ENCODE measurements around the gene SLC16A9.
"Not testable (repeated sequence)": the region's sequence is repeated elsewhere in the genome, so short reads cannot be mapped to it uniquely, and the experiment has no call there.

- not testable (repeated sequence) for TF ChIP-seq ZNF354C (tag by site-specific recombination; IDR thresholded peaks at IDR 0.05; ENCODE audit: borderline replicate concordance, low read depth); CTCF (tag by site-specific recombination; IDR thresholded peaks at IDR 0.05); ZNF404 (tag by site-specific recombination; IDR thresholded peaks at IDR 0.05); YY1 (tag by site-specific recombination; IDR thresholded peaks at IDR 0.05)
These were observed 46.4 kb downstream of the SLC16A9 start for GRCh38 chr10:59663213-59663612.
